HG03066 (cell line): ENCODE measurements around the gene KRT83.
"Not testable (repeated sequence)": the region's sequence is repeated elsewhere in the genome, so short reads cannot be mapped to it uniquely, and the experiment has no call there.

Experiments
- ATAC-seq: cut with Tn5 transposase; IDR thresholded peaks from one replicate; pipeline ENCODE4 v1.9.1; 2021; ENCODE audit warnings: low read depth; ENCODE audit not compliant: unreplicated experiment

Gene KRT83

DNA sequence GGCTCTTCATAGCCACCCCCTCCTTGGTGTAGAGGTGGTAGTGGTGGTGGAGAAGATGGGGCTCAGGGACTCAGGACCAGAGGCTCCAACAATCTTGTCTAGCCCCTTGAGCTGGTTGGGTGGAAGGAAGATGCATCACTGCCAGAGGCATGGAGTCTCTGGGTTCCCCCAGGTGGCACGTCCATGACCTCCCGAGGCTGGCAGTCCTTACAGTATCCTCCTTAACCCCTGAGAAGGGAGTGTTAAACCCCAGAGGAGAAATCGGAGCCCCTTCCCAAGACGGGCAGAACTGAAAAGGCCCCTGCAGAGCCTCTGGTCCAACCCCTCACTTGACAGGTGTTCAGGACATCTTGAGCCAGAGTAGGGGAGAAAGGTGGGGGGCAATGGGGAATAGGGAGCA lies 9.1 kb downstream of the KRT83 start:
- no peak for ATAC-seq

GRCh38 chr12:52311285-52311648 lies 9.9 kb downstream of the KRT83 start:
- ATAC-seq: no peak

GRCh38 chr12:52310622-52311284 lies 10.4 kb downstream of the KRT83 start:
- ATAC-seq: no peak

- no peak for ATAC-seq
Observed at GRCh38 chr12:52308806-52309425, 12.3 kb downstream of the KRT83 start.

GRCh38 chr12:52307836-52308805 lies 13.1 kb downstream of the KRT83 start:
- no peak for ATAC-seq

- no peak for ATAC-seq
Observed at GRCh38 chr12:52306731-52307130, 14.5 kb downstream of the KRT83 start.

DNA sequence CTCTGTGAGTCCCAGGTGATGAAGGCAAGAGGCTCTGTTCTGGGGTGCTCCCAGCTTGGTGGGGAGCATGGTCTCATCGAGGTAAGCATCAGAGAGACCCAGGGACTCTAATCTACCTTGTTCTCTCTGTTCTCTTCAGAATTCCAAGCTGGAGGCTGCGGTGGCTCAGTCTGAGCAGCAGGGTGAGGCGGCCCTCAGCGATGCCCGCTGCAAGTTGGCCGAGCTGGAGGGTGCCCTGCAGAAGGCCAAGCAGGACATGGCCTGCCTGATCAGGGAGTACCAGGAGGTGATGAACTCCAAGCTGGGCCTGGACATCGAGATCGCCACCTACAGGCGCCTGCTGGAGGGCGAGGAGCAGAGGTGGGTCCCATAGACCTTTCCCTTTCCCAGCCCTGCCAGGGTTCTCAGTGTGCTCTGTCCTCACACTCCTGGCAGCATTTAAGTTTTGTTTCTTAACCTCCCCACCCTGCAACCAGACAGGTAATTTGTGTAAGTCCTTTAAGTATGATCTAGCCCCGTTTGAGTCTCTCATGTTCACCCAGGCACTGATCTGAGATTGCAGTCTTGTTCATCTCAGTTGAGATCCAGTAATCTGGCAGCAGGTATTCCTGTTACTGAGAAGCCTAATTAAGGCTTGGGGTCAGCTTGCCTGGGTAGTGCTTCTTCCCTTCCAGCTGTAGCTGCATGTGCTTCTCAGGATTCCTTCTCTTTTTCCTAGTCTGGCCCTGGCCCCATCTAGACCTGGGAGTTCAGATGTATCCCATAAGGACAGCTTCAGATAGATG lies 15.1 kb downstream of the KRT83 start:
- ATAC-seq: no peak

DNA sequence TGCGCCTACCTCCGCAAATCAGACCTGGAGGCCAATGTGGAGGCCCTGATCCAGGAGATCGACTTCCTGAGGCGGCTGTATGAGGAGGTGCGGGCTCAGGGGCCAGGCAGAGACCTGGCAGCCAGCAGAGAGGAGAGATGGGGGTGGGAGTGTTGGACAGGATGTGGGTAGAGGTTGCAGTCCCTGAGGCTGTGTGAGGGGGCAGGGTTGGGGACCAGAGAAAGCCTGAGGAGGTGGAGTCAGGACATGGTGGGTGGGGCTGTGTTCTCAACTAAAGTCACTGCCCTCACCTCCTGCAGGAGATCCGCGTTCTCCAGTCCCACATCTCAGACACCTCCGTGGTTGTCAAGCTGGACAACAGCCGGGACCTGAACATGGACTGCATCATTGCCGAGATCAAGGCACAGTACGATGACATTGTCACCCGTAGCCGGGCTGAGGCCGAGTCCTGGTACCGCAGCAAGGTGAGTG lies 16.2 kb downstream of the KRT83 start:
- ATAC-seq: peak; percentile 93

DNA sequence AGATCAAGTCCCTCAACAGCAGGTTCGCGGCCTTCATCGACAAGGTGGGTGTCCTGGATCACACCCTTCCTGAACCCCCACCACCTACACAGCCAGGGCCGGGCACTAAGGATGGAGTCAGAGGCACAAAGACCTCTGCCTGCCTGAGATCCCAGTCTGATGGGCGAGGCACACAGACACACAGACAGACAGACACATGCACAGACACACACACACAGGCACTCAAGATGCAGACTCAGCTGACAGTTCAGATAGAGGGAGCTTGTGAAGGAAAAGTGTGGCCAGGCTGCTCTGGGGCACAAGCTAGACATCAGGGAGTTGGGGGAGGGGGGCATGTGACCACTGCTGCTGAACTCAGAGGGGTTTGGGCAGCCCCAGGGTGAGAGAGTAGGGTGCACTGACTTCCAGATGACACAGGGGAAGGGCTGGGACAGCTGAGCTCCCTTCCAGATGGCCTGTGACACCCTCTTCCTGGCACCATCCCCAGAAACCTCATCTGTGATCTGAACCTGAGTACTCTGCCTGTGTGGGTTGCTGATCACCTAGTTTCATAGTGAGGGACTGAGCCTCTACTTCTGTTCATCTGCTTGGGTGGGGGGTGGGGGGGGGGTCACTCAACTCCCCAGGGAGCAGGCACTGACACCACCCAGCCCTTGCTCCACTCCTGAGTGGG lies 18.8 kb downstream of the KRT83 start:
- ATAC-seq: not testable (repeated sequence)

- ATAC-seq: not testable (repeated sequence)
Observed at GRCh38 chr12:52301721-52302120, 19.5 kb downstream of the KRT83 start.

- ATAC-seq: no peak
Observed at GRCh38 chr12:52300796-52301691, 20.2 kb downstream of the KRT83 start.

- no peak for ATAC-seq
Observed at GRCh38 chr12:52298677-52299190, 22.5 kb downstream of the KRT83 start.

GRCh38 chr12:52296572-52297215 lies 24.5 kb downstream of the KRT83 start:
- ATAC-seq: no peak

GRCh38 chr12:52295663-52296062 lies 25.5 kb downstream of the KRT83 start:
- no peak for ATAC-seq

DNA sequence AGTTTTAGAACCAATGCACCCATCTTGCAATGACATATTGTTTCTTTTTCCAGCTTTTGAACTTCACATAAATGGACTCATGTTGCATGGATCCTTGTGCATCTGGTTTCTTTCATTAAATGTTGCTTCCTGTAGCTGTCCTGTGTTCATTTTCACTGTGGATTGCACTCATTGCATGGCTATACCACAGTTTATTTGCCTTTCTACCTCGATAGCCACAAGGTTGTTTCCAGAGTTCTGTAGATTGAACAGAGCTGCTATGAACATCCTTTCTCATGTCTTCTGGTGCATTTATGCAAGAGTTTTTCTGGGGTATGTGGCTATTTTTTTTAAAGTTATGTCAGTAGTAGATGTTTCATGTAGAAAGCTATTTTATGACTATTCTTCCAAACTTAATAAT lies 26.4 kb downstream of the KRT83 start:
- no peak for ATAC-seq

GRCh38 chr12:52293926-52294325 lies 27.3 kb downstream of the KRT83 start:
- no peak for ATAC-seq

DNA sequence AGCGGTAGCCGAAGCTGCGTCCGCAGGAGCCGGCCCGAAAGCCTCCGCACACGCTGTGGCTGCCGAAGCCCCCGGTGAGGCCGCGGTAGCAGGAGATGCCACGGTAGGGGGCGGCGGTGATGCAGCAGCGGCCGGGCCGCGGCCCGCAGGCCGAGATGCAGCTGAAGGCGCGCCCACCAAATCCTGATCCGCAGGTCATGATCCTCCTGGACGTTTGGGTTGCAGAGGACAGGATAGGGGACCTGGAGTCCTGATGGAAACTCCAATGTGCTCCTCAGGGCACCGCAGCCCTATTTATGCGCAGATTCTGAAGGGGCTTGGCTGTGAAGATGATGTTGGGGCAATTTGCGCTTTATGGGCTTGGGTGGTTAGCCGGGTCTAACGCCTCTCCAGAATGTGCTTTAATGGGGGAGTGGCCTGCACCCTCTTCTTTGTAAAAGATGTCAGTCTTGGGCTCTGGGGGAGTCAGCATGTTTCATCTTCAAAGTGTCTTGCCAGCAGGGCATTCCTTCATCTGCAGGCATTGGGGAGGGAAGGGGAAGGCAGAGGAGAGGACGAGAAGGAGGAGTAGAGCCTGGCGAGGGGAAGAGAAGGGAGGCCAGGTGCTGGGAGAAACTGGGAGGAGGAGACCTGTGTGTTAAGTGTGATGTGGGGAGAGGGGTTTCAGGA lies 29.8 kb downstream of the KRT83 start, which contains the start of gene KRT81:
Gene KRT81 (minus strand): TSS at position 268 of the 669 bp plus-strand sequence. CDS start 69 bp downstream, at position 199.
- no peak for ATAC-seq
